ENCODE results near the gene BAZ2B. TPM values are rescaled to one million over a fixed set of nuclear protein-coding genes. Genes with fewer than 3 reads are reported as not detected.

Gene BAZ2B
- total RNA-seq, 1 experiment from 2014 or later, result 19.9 TPM

DNA sequence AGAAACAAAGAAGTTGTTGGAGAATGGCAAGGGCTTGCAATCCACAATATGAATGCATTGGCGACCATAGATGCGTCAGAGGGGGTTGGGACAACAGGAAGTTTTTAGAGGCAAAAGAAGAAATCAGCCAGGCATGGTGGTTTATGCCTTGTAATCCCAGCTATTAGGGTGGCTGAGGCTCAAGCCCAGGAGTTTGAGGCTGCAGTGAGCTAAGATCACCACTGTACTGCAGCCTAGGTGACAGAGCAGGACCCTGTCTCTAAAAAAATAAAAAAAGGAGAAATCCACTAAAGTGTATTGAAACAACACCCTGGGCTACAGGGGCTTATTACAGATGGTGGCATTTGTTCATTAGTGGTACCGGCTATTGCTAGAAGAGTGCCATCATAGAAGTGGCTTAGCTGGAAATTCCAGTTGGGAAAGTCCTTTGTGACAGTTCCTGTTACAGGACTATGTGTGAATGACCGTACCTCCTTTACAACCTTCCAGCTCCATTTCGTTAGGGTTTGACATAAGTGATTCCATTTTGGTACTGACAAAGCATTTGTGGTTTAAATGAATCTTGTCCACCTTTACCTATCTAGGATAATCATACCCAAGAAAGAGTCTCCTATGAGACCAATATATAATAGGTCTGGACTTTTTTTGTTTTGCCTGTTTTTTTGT, 319.2 kb downstream of the BAZ2B start:
- no peak for TF ChIP-seq POLR2AphosphoS5 (IDR thresholded peaks at IDR 0.05; ENCODE audit: low read depth, low read length)
- no peak for TF ChIP-seq EZH2 (IDR thresholded peaks at IDR 0.05)
- no peak for TF ChIP-seq RAD21 (IDR thresholded peaks at IDR 0.05; ENCODE audit: low read depth)
- TF ChIP-seq, protein P1, sequence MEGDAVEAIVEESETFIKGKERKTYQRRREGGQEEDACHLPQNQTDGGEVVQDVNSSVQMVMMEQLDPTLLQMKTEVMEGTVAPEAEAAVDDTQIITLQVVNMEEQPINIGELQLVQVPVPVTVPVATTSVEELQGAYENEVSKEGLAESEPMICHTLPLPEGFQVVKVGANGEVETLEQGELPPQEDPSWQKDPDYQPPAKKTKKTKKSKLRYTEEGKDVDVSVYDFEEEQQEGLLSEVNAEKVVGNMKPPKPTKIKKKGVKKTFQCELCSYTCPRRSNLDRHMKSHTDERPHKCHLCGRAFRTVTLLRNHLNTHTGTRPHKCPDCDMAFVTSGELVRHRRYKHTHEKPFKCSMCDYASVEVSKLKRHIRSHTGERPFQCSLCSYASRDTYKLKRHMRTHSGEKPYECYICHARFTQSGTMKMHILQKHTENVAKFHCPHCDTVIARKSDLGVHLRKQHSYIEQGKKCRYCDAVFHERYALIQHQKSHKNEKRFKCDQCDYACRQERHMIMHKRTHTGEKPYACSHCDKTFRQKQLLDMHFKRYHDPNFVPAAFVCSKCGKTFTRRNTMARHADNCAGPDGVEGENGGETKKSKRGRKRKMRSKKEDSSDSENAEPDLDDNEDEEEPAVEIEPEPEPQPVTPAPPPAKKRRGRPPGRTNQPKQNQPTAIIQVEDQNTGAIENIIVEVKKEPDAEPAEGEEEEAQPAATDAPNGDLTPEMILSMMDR (IDR thresholded peaks at IDR 0.05 in 2 of 3, conservative IDR thresholded peaks at IDR 0.05 in 1 of 3; ENCODE audit: borderline replicate concordance in 1 of 3, insufficient read depth in 1 of 3, low read depth in 2 of 3, low read length in 2 of 3), result no peak
- TF ChIP-seq, protein P2, sequence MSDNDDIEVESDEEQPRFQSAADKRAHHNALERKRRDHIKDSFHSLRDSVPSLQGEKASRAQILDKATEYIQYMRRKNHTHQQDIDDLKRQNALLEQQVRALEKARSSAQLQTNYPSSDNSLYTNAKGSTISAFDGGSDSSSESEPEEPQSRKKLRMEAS (IDR thresholded peaks at IDR 0.05), result no peak
- TF ChIP-seq FOSL1 (IDR thresholded peaks at IDR 0.05; ENCODE audit: low read depth), result no peak
- TF ChIP-seq EGR1 (IDR thresholded peaks at IDR 0.05; ENCODE audit: low read depth), result no peak
- no peak for TF ChIP-seq SP1 (IDR thresholded peaks at IDR 0.05; ENCODE audit: low read depth)
- no peak for TF ChIP-seq TCF7L2 (IDR thresholded peaks at IDR 0.05; ENCODE audit: borderline replicate concordance, extremely low read depth, insufficient read depth, insufficient read length)
- ATAC-seq, result no peak
- CTCF ChIA-PET, result no interaction called here
- no peak for DNase-seq (ENCODE audit: low read depth, low spot score)
- H3K27me3 ChIP-seq (ENCODE audit: insufficient read depth, low read length), result no peaks in the 10 kb centered on the region
- intact Hi-C loops (cut with micrococcal nuclease), result loop anchor here (10.0 kb wide), 1 partner anchor 418 kb away; the partner anchor contains the start of gene MARCHF7
- H4K20me1 ChIP-seq (ENCODE audit: insufficient read depth), result no peaks in the 10 kb centered on the region
- H3K9me2 ChIP-seq (ENCODE audit: insufficient read depth), result no peaks in the 10 kb centered on the region
- H3K27ac ChIP-seq (ENCODE audit: low read depth, low read length), result no peak overlapping the region
- POLR2A ChIA-PET, result interaction anchor here (0.7 kb wide), 1 partner anchor 243 kb away, joined by 3 read pairs; no protein-coding TSS in a partner anchor
- no peaks in the 10 kb centered on the region for H3K79me2 ChIP-seq (ENCODE audit: insufficient read depth, low read length)
- H3K4me2 ChIP-seq (ENCODE audit: low read length), result no peak overlapping the region
- no TSS peak for BruUV-seq (replicated peaks)
- no peak overlapping the region for H3K4me3 ChIP-seq (replicated peaks in 1 of 2; ENCODE audit: low read depth in 1 of 2, low read length in 2 of 2)
- no peaks in the 10 kb centered on the region for H3K4me1 ChIP-seq (ENCODE audit: control insufficient read depth in 1 of 2, insufficient read depth in 2 of 2, low read length in 2 of 2)
- no peaks in the 10 kb centered on the region for H3K36me3 ChIP-seq (ENCODE audit: control insufficient read depth in 1 of 2, insufficient read depth in 2 of 2, low read length in 2 of 2)
- H3K9ac ChIP-seq (ENCODE audit: low read length), result no peak overlapping the region
- RAD21 ChIA-PET (ENCODE audit: low non-redundant PET in 1 of 2, low total read pairs in 2 of 2, uncharacterized antibody in 2 of 2, unreplicated experiment in 2 of 2), result no interaction called here
- no peak overlapping the region for H2AFZ ChIP-seq (ENCODE audit: low read depth, low read length, poor library complexity, severe bottlenecking)
- H3K9me3 ChIP-seq (ENCODE audit: control insufficient read depth in 1 of 2, insufficient read depth in 1 of 2, low read depth in 1 of 2, low read length in 2 of 2), result no peaks in the 10 kb centered on the region
